Vagina (tissue), 2 donors: ENCODE data around the gene TFG.

ENCODE experiments used
- POLR2A ChIP-seq, 2 donors: fragments of 450-650 bp; IDR thresholded peaks; one replicate each; pipeline ENCODE4 v1.6.1; 2017; ENCODE audit warnings: antibody characterized with exemption in 2 of 2, mild to moderate bottlenecking in 2 of 2, moderate library complexity in 2 of 2
- POLR2AphosphoS5 ChIP-seq, 2 donors: sonication (generic); formaldehyde crosslinking; IDR thresholded peaks; one replicate each; pipeline ENCODE4 v1.9.0; 2017; ENCODE audit warnings: antibody characterized with exemption in 2 of 2, mild to moderate bottlenecking in 2 of 2, low read depth in 1 of 2; ENCODE audit not compliant: insufficient read depth in 1 of 2
- TF ChIP-seq, protein P1 (sequence below), 3 experiments: fragments of 450-650 bp in 2 of 3; fragments of 200-600 bp in 1 of 3; sonication (generic) in 1 of 3; IDR thresholded peaks; one replicate each; pipeline ENCODE4 v1.5.1; 2017 to 2019; ENCODE audit warnings: antibody characterized with exemption in 3 of 3, mild to moderate bottlenecking in 2 of 3, moderate library complexity in 2 of 3

GRCh38 chr3:100779480-100779879, 70.2 kb downstream of the TFG start:
- TF ChIP-seq, protein P1, sequence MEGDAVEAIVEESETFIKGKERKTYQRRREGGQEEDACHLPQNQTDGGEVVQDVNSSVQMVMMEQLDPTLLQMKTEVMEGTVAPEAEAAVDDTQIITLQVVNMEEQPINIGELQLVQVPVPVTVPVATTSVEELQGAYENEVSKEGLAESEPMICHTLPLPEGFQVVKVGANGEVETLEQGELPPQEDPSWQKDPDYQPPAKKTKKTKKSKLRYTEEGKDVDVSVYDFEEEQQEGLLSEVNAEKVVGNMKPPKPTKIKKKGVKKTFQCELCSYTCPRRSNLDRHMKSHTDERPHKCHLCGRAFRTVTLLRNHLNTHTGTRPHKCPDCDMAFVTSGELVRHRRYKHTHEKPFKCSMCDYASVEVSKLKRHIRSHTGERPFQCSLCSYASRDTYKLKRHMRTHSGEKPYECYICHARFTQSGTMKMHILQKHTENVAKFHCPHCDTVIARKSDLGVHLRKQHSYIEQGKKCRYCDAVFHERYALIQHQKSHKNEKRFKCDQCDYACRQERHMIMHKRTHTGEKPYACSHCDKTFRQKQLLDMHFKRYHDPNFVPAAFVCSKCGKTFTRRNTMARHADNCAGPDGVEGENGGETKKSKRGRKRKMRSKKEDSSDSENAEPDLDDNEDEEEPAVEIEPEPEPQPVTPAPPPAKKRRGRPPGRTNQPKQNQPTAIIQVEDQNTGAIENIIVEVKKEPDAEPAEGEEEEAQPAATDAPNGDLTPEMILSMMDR (IDR thresholded peaks at IDR 0.05), result no peak
- no peak for TF ChIP-seq POLR2A (IDR thresholded peaks at IDR 0.05)
- no peak for TF ChIP-seq POLR2AphosphoS5 (IDR thresholded peaks at IDR 0.05; ENCODE audit: insufficient read depth in 1 of 2, low read depth in 1 of 2)
